SU-DHL-6 (cell line): Measurements from ENCODE around the gene ZC3H14.

Experiments
- EZH2phosphoT487 ChIP-seq: fragments of 200-600 bp; sonication (generic), shearing (Covaris generic); conservative IDR thresholded peaks from 2 replicates; pipeline ENCODE4 v1.6.1; 2018; ENCODE audit warnings: mild to moderate bottlenecking, antibody characterized with exemption, low read length, moderate library complexity, mixed read lengths
- TF ChIP-seq, protein P1 (sequence below): fragments of 200-600 bp; sonication (generic); IDR thresholded peaks from one replicate; pipeline ENCODE4 v1.5.1; 2017; ENCODE audit warnings: antibody characterized with exemption, mild to moderate bottlenecking, low read length, moderate library complexity; ENCODE audit not compliant: insufficient read depth, poor library complexity, severe bottlenecking

DNA sequence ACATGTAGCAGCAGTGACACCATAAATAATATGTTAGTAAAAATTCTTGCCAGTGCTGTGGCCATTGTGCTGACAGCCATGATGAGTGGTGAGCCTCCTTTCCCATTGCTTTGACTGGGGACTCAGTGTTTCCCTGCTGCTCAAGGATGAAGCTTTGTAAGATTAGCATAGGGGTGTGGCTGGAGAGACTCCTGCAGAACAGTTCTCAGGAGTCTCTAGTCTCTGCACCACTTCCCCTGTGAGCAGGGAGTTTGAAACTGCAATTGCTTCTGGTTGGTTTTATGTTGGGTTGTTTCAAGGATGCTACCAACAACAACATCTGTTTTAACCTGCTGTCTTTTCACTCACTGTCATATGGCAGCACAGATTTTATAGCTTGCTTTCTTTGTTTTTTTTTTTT is 41.4 kb downstream of the ZC3H14 start:
- TF ChIP-seq, protein P1, sequence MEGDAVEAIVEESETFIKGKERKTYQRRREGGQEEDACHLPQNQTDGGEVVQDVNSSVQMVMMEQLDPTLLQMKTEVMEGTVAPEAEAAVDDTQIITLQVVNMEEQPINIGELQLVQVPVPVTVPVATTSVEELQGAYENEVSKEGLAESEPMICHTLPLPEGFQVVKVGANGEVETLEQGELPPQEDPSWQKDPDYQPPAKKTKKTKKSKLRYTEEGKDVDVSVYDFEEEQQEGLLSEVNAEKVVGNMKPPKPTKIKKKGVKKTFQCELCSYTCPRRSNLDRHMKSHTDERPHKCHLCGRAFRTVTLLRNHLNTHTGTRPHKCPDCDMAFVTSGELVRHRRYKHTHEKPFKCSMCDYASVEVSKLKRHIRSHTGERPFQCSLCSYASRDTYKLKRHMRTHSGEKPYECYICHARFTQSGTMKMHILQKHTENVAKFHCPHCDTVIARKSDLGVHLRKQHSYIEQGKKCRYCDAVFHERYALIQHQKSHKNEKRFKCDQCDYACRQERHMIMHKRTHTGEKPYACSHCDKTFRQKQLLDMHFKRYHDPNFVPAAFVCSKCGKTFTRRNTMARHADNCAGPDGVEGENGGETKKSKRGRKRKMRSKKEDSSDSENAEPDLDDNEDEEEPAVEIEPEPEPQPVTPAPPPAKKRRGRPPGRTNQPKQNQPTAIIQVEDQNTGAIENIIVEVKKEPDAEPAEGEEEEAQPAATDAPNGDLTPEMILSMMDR = no peak
- no peak for TF ChIP-seq EZH2phosphoT487
